ENCODE data around the gene HSD17B11. TPM values are rescaled to one million over a fixed set of nuclear protein-coding genes. Genes with fewer than 3 reads are reported as not detected.
A peak's percentile ranks its signal among the peaks of the same experiment; 100 is the strongest.

HSD17B11 gene
- total RNA-seq, 3 donors from 2014 or later (not counting 1 experiment from before 2014, with no cell fraction given), result 42.2 to 50.5 (median 49.8) TPM

- intact Hi-C loops (cut with micrococcal nuclease), result loop anchor here (5.0 kb wide), 1 partner anchor 113 kb away; no protein-coding TSS in a partner anchor
- H3K9me3 ChIP-seq (ENCODE audit: control insufficient read depth, insufficient read depth, low read length), result no peaks in the 10 kb centered on the region
- no peaks in the 10 kb centered on the region for H3K27me3 ChIP-seq (ENCODE audit: control insufficient read depth, insufficient read depth, low read length)
- WGBS (ENCODE audit: insufficient coverage), result 68% methylated on average over 5 of the region's 7 CpGs
- H3K4me1 ChIP-seq (ENCODE audit: control insufficient read depth, insufficient read depth, low read length), result no peaks in the 10 kb centered on the region
- ATAC-seq (no peak), DNase-seq (no peak)
- TF ChIP-seq CTCF (IDR thresholded peaks at IDR 0.05), result no peak
- Mint-ChIP-seq H3K27ac (peak overlapping the region in 1 of 2 donors; percentile 20), H3K9me3 (no peaks in the 10 kb centered on the region), H3K27me3 (ENCODE audit: low read depth in 2 of 2) (no peaks in the 10 kb centered on the region), H3K4me1 (peaks cover 4 to 14% of the 10 kb centered on the region in 2 donors), H3K4me3 (no peak overlapping the region), H3K36me3 (peaks cover 7% of the 10 kb centered on the region)
- H3K36me3 ChIP-seq (ENCODE audit: control insufficient read depth, insufficient read depth, low read length), result peaks cover 19% of the 10 kb centered on the region
- no peak overlapping the region for H3K27ac ChIP-seq (ENCODE audit: low read length)
- H3K4me3 ChIP-seq (ENCODE audit: low read length), result no peak overlapping the region
Observed at GRCh38 chr4:87354168-87355102, 36.6 kb downstream of the HSD17B11 start.

- Mint-ChIP-seq H3K27me3 (ENCODE audit: low read depth in 2 of 2) (no peaks in the 10 kb centered on the region), H3K4me3 (no peak overlapping the region), H3K4me1 (peaks cover 4 to 9% of the 10 kb centered on the region in 2 donors), H3K27ac (peak overlapping the region in 1 of 2 donors; percentile 45), H3K36me3 (peaks cover 7% of the 10 kb centered on the region), H3K9me3 (no peaks in the 10 kb centered on the region)
- Histone ChIP-seq H3K27ac (ENCODE audit: low read length) (no peak overlapping the region), H3K36me3 (ENCODE audit: control insufficient read depth, insufficient read depth, low read length) (peaks cover 19% of the 10 kb centered on the region), H3K27me3 (ENCODE audit: control insufficient read depth, insufficient read depth, low read length) (no peaks in the 10 kb centered on the region), H3K4me1 (ENCODE audit: control insufficient read depth, insufficient read depth, low read length) (no peaks in the 10 kb centered on the region), H3K4me3 (ENCODE audit: low read length) (no peak overlapping the region), H3K9me3 (ENCODE audit: control insufficient read depth, insufficient read depth, low read length) (no peaks in the 10 kb centered on the region)
- ATAC-seq, result peak in 2 of 3 donors; percentile 51 to 59
- peak in 1 of 2 donors; percentile 67 for DNase-seq
- 68% methylated on average over 3 of the region's 3 CpGs for WGBS (ENCODE audit: insufficient coverage)
- intact Hi-C loops (cut with micrococcal nuclease), result loop anchor here (5.0 kb wide), 1 partner anchor 114 kb away; no protein-coding TSS in a partner anchor
- TF ChIP-seq CTCF (IDR thresholded peaks at IDR 0.05), result peak; percentile 32
Observed at GRCh38 chr4:87353592-87353991, 37.4 kb downstream of the HSD17B11 start.

- Histone ChIP-seq H3K4me1 (ENCODE audit: control insufficient read depth, insufficient read depth, low read length) (no peaks in the 10 kb centered on the region), H3K27ac (ENCODE audit: low read length) (no peak overlapping the region), H3K9me3 (ENCODE audit: control insufficient read depth, insufficient read depth, low read length) (peaks cover 3% of the 10 kb centered on the region), H3K36me3 (ENCODE audit: control insufficient read depth, insufficient read depth, low read length) (peaks cover 22% of the 10 kb centered on the region), H3K4me3 (ENCODE audit: low read length) (no peak overlapping the region), H3K27me3 (ENCODE audit: control insufficient read depth, insufficient read depth, low read length) (no peaks in the 10 kb centered on the region)
- Mint-ChIP-seq H3K4me1 (peaks cover 0 to 9% of the 10 kb centered on the region in 2 donors), H3K27ac (no peak overlapping the region), H3K36me3 (peaks cover 23% of the 10 kb centered on the region), H3K27me3 (ENCODE audit: low read depth in 2 of 2) (no peaks in the 10 kb centered on the region), H3K4me3 (no peak overlapping the region), H3K9me3 (peaks cover 0 to 2% of the 10 kb centered on the region in 2 donors)
- intact Hi-C loops (cut with micrococcal nuclease), result no loop called here
- ATAC-seq (no peak), DNase-seq (no peak)
- no peak for TF ChIP-seq CTCF (IDR thresholded peaks at IDR 0.05)
Observed at GRCh38 chr4:87345139-87345538, 45.8 kb downstream of the HSD17B11 start.
